ENCODE data around the gene SLC5A4.

GRCh38 chr22:32204040-32204855, 50.9 kb downstream of the SLC5A4 start:
- no peak for TF ChIP-seq CTCF (IDR thresholded peaks at IDR 0.05)
- TF ChIP-seq POLR2A (IDR thresholded peaks at IDR 0.05) = no peak
- no peak for TF ChIP-seq EP300 (IDR thresholded peaks at IDR 0.05)

Measured in ovary (tissue), 3 donors.